DOHH2 (cell line): Measurements from ENCODE around the gene HSCB.

ENCODE experiments used
- EZH2phosphoT487 ChIP-seq: fragments of 200-600 bp; sonication (generic); IDR thresholded peaks from 2 replicates; pipeline ENCODE4 v1.6.1; 2017; ENCODE audit warnings: borderline replicate concordance, mild to moderate bottlenecking, antibody characterized with exemption, low read length, moderate library complexity, mixed read lengths
- TF ChIP-seq, protein P1 (sequence below): fragments of 200-600 bp; sonication (generic); IDR thresholded peaks from one replicate; pipeline ENCODE4 v1.5.1; 2014; ENCODE audit warnings: antibody characterized with exemption, mild to moderate bottlenecking, low read depth, low read length; ENCODE audit not compliant: poor library complexity, severe bottlenecking

DNA sequence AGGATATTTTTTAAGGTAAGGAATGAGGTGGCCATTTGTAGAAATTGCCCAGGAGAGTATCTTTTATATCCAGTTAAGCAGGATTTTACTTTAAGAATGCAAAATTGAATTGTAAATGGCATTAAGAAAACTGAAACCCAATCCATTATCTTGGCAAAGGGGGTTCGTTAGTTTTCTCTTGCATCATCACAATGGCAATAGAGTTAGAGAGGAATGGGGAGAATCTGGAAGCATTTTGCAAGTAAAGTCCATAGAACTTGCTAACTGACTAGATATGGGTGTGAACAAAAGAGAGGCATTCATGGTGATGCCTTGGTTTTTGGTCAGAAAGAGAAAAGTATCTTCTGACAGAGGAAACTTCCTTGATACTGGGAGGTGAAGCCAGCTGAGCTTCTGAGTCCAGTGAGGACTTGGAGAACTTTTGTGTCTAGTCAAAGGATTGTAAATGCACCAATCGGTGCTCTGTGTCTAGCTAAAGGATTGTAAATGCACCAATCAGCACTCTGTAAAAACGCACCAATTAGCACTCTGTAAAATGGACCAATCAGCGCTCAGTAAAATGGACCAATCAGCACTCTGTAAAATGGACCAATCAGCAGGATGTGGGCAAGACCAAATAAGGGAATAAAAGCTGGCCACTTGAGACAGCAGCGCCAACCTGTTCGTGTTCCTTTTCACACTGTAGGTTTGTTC is 27.0 kb downstream of the HSCB start:
- TF ChIP-seq, protein P1, sequence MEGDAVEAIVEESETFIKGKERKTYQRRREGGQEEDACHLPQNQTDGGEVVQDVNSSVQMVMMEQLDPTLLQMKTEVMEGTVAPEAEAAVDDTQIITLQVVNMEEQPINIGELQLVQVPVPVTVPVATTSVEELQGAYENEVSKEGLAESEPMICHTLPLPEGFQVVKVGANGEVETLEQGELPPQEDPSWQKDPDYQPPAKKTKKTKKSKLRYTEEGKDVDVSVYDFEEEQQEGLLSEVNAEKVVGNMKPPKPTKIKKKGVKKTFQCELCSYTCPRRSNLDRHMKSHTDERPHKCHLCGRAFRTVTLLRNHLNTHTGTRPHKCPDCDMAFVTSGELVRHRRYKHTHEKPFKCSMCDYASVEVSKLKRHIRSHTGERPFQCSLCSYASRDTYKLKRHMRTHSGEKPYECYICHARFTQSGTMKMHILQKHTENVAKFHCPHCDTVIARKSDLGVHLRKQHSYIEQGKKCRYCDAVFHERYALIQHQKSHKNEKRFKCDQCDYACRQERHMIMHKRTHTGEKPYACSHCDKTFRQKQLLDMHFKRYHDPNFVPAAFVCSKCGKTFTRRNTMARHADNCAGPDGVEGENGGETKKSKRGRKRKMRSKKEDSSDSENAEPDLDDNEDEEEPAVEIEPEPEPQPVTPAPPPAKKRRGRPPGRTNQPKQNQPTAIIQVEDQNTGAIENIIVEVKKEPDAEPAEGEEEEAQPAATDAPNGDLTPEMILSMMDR: no peak
- TF ChIP-seq EZH2phosphoT487: no peak
